ENCODE data around the gene RCSD1.

DNA sequence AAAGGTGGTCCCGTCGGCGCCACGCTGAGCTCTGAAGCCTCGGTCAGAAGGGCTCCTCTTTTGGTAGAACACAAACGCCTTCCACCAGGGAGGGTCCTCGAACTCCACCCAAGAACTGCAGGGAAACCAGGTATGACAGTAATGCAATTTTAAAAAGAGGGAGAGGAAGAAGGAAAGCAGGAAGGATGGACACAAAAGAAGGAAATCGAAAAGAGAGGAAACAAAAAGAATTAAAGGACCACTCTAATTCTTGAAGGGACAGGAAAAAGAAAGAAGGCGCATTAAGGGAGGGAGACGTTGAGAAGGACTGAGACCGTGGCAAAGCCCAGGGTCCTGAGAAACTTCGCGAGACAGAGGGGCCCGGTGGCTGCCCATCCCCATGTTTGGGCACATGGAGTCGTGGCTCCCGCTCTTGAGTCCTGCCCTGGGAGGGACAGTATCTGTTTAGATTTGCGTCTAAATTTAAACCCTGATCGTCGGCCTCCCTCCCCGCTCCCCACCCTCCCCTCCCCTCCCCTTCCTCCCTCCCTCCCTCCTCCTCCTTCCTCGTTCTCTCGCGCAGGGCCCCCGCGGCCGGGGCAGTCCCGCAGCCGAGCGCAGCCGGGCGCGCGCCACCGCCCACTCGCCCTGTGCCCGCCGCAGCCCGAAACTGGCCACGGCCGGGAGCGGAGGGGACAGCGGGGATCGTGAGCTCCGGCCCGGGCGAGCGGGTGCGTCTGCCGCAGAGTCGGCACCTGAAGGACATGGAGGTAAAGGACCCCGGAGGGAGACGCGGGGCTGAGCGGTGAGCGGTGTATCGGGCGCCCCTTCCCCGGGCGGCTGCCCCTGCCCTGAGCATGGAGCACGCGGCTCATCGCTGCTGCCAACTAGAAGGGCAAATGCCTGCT lies at the start of gene RCSD1:
- TF ChIP-seq POLR2A (IDR thresholded peaks at IDR 0.05; ENCODE audit: low read depth, low read length) = peak; percentile 78
- peak; percentile 63; the same call in 1 of the 2 replicates for TF ChIP-seq POLR2AphosphoS5 (IDR thresholded peaks at IDR 0.05; ENCODE audit: low read depth, low read length)
- TF ChIP-seq TAF1 (IDR thresholded peaks at IDR 0.05; ENCODE audit: borderline replicate concordance, low read depth, low read length) = peak; percentile 58; the same call in 1 of the 2 replicates

All from GM12892 (cell line).